ENCODE data around the gene ZNF324.

DNA sequence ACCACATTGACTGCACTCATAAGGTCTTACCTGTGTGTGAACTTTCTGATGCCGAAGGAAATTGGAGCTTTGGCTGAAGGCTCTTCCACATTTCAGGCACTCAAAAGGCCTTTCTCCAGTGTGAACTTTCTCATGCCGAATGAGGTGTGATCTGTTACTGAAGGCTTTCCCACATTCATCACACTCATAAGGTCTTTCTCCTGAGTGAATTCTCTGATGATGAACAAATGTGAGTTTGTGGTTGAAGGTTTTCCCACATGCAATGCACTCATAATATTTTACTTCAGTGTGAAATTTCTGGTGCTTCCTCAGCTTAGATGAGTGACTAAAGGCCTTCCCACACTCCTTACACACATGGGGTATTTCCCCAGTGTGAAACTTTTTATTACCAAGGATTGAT is 32.7 kb upstream of the ZNF324 start:
- TF ChIP-seq CTCF (IDR thresholded peaks at IDR 0.05; ENCODE audit: insufficient read depth, low read length), result no peak
- no peak for TF ChIP-seq REST (IDR thresholded peaks at IDR 0.05; ENCODE audit: insufficient replicate concordance, low read depth)
- TF ChIP-seq POLR2AphosphoS5 (IDR thresholded peaks at IDR 0.05; ENCODE audit: low read depth), result no peak
- TF ChIP-seq SPI1 (IDR thresholded peaks at IDR 0.05; ENCODE audit: borderline replicate concordance, low read depth), result no peak

All from HL-60 (cell line).